ENCODE data around the gene OLFML3. TPM values are rescaled to one million over a fixed set of nuclear protein-coding genes. Genes with fewer than 3 reads are reported as not detected.

OLFML3 gene
- total and polyA plus RNA-seq, 2 of the 13 experiments (the other 11 are each of a cell fraction or from before 2014, with no cell fraction given), result 2.0 to 5.1 TPM

DNA sequence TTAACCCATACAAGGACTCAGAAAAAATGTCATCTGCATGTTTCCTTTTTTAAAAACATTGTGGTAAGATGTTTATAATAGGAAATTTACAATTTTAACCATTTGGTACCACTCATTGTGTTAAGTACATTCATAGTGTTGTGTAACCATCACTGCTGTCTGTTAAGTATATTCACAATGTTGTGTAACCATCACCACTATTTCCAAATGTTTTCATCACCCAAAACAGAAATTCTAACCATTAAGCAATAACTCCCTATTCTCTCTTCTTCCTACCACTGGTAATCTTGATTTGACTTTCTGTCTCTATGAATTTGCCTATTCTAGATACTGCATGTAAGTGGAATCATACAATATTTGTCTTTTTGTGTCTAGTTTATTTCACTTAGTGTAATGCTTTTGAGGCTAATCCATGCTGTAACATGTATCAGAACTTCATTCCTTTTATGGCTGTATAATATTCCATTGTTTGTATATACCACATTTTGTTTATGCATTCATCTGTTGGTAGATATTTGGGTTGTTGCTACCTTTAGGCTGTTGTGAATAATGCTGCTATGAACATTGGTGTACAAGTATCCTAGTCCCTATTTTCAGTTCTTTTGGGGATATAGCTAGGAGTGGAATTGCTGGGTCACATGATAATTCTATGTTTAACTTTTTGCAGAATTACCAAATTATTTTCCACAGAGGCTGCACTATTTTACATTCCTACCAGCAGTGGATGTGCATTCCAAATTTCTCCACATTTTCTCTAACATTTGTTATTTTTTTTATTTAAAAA lies 36.1 kb upstream of the OLFML3 start (continued):
- TF ChIP-seq, protein P1, sequence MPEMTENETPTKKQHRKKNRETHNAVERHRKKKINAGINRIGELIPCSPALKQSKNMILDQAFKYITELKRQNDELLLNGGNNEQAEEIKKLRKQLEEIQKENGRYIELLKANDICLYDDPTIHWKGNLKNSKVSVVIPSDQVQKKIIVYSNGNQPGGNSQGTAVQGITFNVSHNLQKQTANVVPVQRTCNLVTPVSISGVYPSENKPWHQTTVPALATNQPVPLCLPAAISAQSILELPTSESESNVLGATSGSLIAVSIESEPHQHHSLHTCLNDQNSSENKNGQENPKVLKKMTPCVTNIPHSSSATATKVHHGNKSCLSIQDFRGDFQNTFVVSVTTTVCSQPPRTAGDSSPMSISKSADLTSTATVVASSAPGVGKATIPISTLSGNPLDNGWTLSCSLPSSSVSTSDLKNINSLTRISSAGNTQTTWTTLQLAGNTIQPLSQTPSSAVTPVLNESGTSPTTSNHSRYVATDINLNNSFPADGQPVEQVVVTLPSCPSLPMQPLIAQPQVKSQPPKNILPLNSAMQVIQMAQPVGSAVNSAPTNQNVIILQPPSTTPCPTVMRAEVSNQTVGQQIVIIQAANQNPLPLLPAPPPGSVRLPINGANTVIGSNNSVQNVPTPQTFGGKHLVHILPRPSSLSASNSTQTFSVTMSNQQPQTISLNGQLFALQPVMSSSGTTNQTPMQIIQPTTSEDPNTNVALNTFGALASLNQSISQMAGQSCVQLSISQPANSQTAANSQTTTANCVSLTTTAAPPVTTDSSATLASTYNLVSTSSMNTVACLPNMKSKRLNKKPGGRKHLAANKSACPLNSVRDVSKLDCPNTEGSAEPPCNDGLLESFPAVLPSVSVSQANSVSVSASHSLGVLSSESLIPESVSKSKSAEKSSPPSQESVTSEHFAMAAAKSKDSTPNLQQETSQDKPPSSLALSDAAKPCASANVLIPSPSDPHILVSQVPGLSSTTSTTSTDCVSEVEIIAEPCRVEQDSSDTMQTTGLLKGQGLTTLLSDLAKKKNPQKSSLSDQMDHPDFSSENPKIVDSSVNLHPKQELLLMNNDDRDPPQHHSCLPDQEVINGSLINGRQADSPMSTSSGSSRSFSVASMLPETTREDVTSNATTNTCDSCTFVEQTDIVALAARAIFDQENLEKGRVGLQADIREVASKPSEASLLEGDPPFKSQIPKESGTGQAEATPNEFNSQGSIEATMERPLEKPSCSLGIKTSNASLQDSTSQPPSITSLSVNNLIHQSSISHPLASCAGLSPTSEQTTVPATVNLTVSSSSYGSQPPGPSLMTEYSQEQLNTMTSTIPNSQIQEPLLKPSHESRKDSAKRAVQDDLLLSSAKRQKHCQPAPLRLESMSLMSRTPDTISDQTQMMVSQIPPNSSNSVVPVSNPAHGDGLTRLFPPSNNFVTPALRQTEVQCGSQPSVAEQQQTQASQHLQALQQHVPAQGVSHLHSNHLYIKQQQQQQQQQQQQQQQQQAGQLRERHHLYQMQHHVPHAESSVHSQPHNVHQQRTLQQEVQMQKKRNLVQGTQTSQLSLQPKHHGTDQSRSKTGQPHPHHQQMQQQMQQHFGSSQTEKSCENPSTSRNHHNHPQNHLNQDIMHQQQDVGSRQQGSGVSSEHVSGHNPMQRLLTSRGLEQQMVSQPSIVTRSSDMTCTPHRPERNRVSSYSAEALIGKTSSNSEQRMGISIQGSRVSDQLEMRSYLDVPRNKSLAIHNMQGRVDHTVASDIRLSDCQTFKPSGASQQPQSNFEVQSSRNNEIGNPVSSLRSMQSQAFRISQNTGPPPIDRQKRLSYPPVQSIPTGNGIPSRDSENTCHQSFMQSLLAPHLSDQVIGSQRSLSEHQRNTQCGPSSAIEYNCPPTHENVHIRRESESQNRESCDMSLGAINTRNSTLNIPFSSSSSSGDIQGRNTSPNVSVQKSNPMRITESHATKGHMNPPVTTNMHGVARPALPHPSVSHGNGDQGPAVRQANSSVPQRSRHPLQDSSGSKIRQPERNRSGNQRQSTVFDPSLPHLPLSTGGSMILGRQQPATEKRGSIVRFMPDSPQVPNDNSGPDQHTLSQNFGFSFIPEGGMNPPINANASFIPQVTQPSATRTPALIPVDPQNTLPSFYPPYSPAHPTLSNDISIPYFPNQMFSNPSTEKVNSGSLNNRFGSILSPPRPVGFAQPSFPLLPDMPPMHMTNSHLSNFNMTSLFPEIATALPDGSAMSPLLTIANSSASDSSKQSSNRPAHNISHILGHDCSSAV (CRISPR knock-in tag; IDR thresholded peaks at IDR 0.05; ENCODE audit: borderline replicate concordance), result no peak

GRCh38 chr1:113945329-113945728 lies 33.9 kb upstream of the OLFML3 start:
- ATAC-seq, result no peak
- Histone ChIP-seq H3K27ac (ENCODE audit: extremely low read length, insufficient read depth, low read length) (peak overlapping the region; percentile 40), H3K9me3 (ENCODE audit: low read length) (no peaks in the 10 kb centered on the region), H4K20me1 (ENCODE audit: insufficient read depth, low read length) (peaks cover 8% of the 10 kb centered on the region; the same call in 1 of the 2 replicates), H3K4me1 (ENCODE audit: insufficient read depth, low read length) (peaks cover 48% of the 10 kb centered on the region), H3K79me2 (ENCODE audit: insufficient read depth, low read length) (peaks cover 76% of the 10 kb centered on the region), H3K4me2 (ENCODE audit: low read depth, low read length) (peak overlapping the region; percentile 33), H3K36me3 (replicated peaks in 1 of 2; ENCODE audit: control insufficient read depth in 1 of 2, insufficient read depth in 2 of 2, low read length in 2 of 2) (peaks cover 7 to 20% of the 10 kb centered on the region in 2 experiments; a peak in 4 of 5 replicates), H3K9ac (ENCODE audit: insufficient read depth, low read depth, low read length) (no peak overlapping the region), H3K4me3 (replicated peaks in 1 of 3; ENCODE audit: insufficient read depth in 1 of 3, low read depth in 2 of 3, low read length in 3 of 3) (no peak overlapping the region), H2AFZ (ENCODE audit: low read length) (no peak overlapping the region), H3K27me3 (ENCODE audit: control insufficient read depth in 1 of 2, insufficient read depth in 2 of 2, low read length in 2 of 2) (no peaks in the 10 kb centered on the region)
- in situ Hi-C loops (cut with HindIII; ENCODE audit: extremely low pct_ligation_motif_present, low pct_unique_long_range_greater_than_20kb), result no loop called here
- intact Hi-C loops (cut with micrococcal nuclease; ENCODE audit: unreplicated experiment), result loop anchor here (5.0 kb wide), 1 partner anchor 108 kb away; no protein-coding TSS in a partner anchor
- peak; percentile 46 for DNase-seq (ENCODE audit: low spot score)
- BruUV-seq (replicated peaks), result no TSS peak
- CTCF ChIA-PET (ENCODE audit: low intra/inter-chr PET ratio, low total read pairs), result no interaction called here
- POLR2A ChIA-PET, result interaction anchor here (0.6 to 0.9 kb wide), 3 partner anchors 15 to 106 kb away, joined by 3 to 4 read pairs (median 4); partner anchors contain the start of gene HIPK1
- 88% methylated on average over 1 of the region's 1 CpG for WGBS (ENCODE audit: low lambda C conversion rate)
- FAIRE-seq, result no peak
- no peak for TF ChIP-seq SOX13 (IDR thresholded peaks at IDR 0.05)
- TF ChIP-seq SOX13 (CRISPR knock-in tag; conservative IDR thresholded peaks at IDR 0.05 in 1 of 2, IDR thresholded peaks at IDR 0.05 in 1 of 2), result peak in 1 of 2 experiments; percentile 32; a peak in 1 of 4 replicates
- TF ChIP-seq GPN1 (CRISPR knock-in tag; IDR thresholded peaks at IDR 0.05; ENCODE audit: borderline replicate concordance), result no peak
- no peak for TF ChIP-seq FOXA1 (IDR thresholded peaks at IDR 0.05)
- TF ChIP-seq FOXA1 (CRISPR knock-in tag; IDR thresholded peaks at IDR 0.05), result peak; percentile 57
- TF ChIP-seq THAP8 (CRISPR knock-in tag; IDR thresholded peaks at IDR 0.05; ENCODE audit: borderline replicate concordance), result no peak
- TF ChIP-seq, protein P2, sequence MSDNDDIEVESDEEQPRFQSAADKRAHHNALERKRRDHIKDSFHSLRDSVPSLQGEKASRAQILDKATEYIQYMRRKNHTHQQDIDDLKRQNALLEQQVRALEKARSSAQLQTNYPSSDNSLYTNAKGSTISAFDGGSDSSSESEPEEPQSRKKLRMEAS (IDR thresholded peaks at IDR 0.05), result no peak
- TF ChIP-seq GABPB1 (CRISPR knock-in tag; IDR thresholded peaks at IDR 0.05), result no peak
- 0 out of 2 replicates have a peak, but pooled peaks have one; percentile 19 for TF ChIP-seq ISL2 (CRISPR knock-in tag; IDR thresholded peaks at IDR 0.05)
- peak; percentile 27; the same call in 1 of the 2 replicates for TF ChIP-seq SAP130 (CRISPR knock-in tag; IDR thresholded peaks at IDR 0.05; ENCODE audit: low read depth)
- 0 out of 2 replicates have a peak, but pooled peaks have one; percentile 11 for TF ChIP-seq GATAD2A (CRISPR knock-in tag; IDR thresholded peaks at IDR 0.05)

Data from HepG2 (cell line).